H1 (cell line): ENCODE data around the gene FSD1. TPM values are rescaled to one million over a fixed set of nuclear protein-coding genes. Genes with fewer than 3 reads are reported as not detected.

Source experiments
- CTCF ChIA-PET: fragments of 300-600 bp; sonication (Branson Sonifier 250); formaldehyde crosslinking; loops from one replicate; lab custom pipeline; 2021; ENCODE audit not compliant: partially characterized antibody; lab: Charles Lee
- POLR2A ChIA-PET: fragments of 300-600 bp; sonication (Branson Sonifier 250); formaldehyde crosslinking; loops from one replicate; lab custom pipeline; 2021; ENCODE audit warnings: inconsistent platforms; ENCODE audit not compliant: partially characterized antibody; lab: Charles Lee
- DNase-seq, 2 experiments: peaks; one replicate each; pipeline versions ENCODE4 v3.0.0 to v3.0.0-alpha.2; 2010 to 2022; ENCODE audit warnings: low spot score in 2 of 2, low read depth in 1 of 2, mixed read lengths in 1 of 2
- FAIRE-seq: peaks from 2 replicates; lab custom pipeline; 2011; peaks lifted over from hg19 to GRCh38; lab: Jason Lieb, UNC
- H2AFZ ChIP-seq: 2 replicates; pipeline ENCODE4 v1.8.1; 2012; ENCODE audit warnings: low read length, inconsistent platforms
- H2AK5ac ChIP-seq: 2 replicates; pipeline ENCODE4 v1.6.1; 2013; ENCODE audit warnings: low read depth, low read length
- H2BK120ac ChIP-seq: replicated peaks from 2 replicates; pipeline ENCODE3; 2013; ENCODE audit warnings: low read depth, low read length, inconsistent platforms
- H2BK12ac ChIP-seq: 2 replicates; pipeline ENCODE4 v1.6.1; 2013; ENCODE audit warnings: low read depth, low read length
- H2BK15ac ChIP-seq: 2 replicates; pipeline ENCODE4 v1.6.1; 2013; ENCODE audit warnings: low read length
- H2BK20ac ChIP-seq: 2 replicates; pipeline ENCODE4 v1.6.1; 2013; ENCODE audit warnings: low read length
- H2BK5ac ChIP-seq: 2 replicates; pipeline ENCODE4 v1.6.1; 2013; ENCODE audit warnings: low read depth, low read length
- H3K14ac ChIP-seq: 2 replicates; pipeline ENCODE4 v1.6.1; 2013; ENCODE audit warnings: inconsistent platforms; ENCODE audit not compliant: insufficient read length
- H3K18ac ChIP-seq: 2 replicates; pipeline ENCODE4 v1.6.1; 2013; ENCODE audit warnings: low read length; ENCODE audit errors: extremely low read depth
- H3K23ac ChIP-seq: 2 replicates; pipeline ENCODE4 v1.6.1; 2013; ENCODE audit warnings: inconsistent platforms; ENCODE audit not compliant: insufficient read length
- H3K23me2 ChIP-seq: 2 replicates; pipeline ENCODE4 v1.6.1; 2013; ENCODE audit warnings: low read depth, low read length
- H3K27ac ChIP-seq: 2 replicates; pipeline ENCODE4 v1.6.1; 2011; ENCODE audit warnings: low read depth, low read length, inconsistent platforms
- H3K27me3 ChIP-seq, 4 experiments: replicated peaks in 1 of 4; 1 replicate in 1 of 4; 2 replicates in 3 of 4; pipeline versions ENCODE4 v1.6.1 to v1.8.1; 2011 to 2013; ENCODE audit warnings: low read length in 3 of 4, mild to moderate bottlenecking in 3 of 4, inconsistent platforms in 2 of 4, mixed read lengths in 2 of 4, moderate library complexity in 1 of 4; ENCODE audit not compliant: control insufficient read depth in 3 of 4, insufficient read depth in 3 of 4; ENCODE audit errors: extremely low read depth in 1 of 4
- H3K36me3 ChIP-seq, 4 experiments: 2 replicates each; pipeline versions ENCODE4 v1.6.1 to v1.8.1; 2011 to 2013; ENCODE audit warnings: mild to moderate bottlenecking in 4 of 4, low read length in 3 of 4, moderate library complexity in 2 of 4, control low read depth in 1 of 4, inconsistent platforms in 1 of 4; ENCODE audit not compliant: insufficient read depth in 4 of 4, control insufficient read depth in 2 of 4
- H3K4ac ChIP-seq: replicated peaks from 2 replicates; pipeline ENCODE3; 2013; ENCODE audit warnings: low read length, low read depth, mixed read lengths, inconsistent platforms; ENCODE audit not compliant: insufficient read length
- H3K4me1 ChIP-seq, 4 experiments: replicated peaks in 1 of 4; 1 replicate in 1 of 4; 2 replicates in 3 of 4; pipeline versions ENCODE4 v1.6.1 to v1.8.1; 2011 to 2013; ENCODE audit warnings: low read length in 3 of 4, inconsistent platforms in 2 of 4, mixed read lengths in 1 of 4; ENCODE audit not compliant: insufficient read depth in 4 of 4, control insufficient read depth in 3 of 4
- H3K4me2 ChIP-seq, 2 experiments: 2 replicates each; pipeline versions ENCODE4 v1.6.1 to v1.8.1; 2011 to 2013; ENCODE audit warnings: low read depth in 2 of 2, low read length in 2 of 2, control low read depth in 1 of 2, inconsistent platforms in 1 of 2, mild to moderate bottlenecking in 1 of 2; ENCODE audit not compliant: insufficient read depth in 1 of 2
- H3K4me3 ChIP-seq, 4 experiments: fragments of 200-600, 300-600 bp in 1 of 4; sonication (generic), shearing (Covaris generic), sonication (Bioruptor Twin) in 1 of 4; 2 replicates each; pipeline versions ENCODE4 v1.5.1 to v1.8.1; 2011 to 2016; ENCODE audit warnings: low read length in 4 of 4, low read depth in 3 of 4, control low read depth in 2 of 4, inconsistent platforms in 2 of 4, mild to moderate bottlenecking in 2 of 4, mixed read lengths in 1 of 4, moderate library complexity in 1 of 4; ENCODE audit not compliant: insufficient read depth in 2 of 4; ENCODE audit errors: extremely low read depth in 1 of 4
- H3K56ac ChIP-seq: replicated peaks from 2 replicates; pipeline ENCODE3; 2013; ENCODE audit warnings: low read depth, mild to moderate bottlenecking, mixed read lengths, low read length, inconsistent platforms; ENCODE audit not compliant: insufficient read length
- H3K79me1 ChIP-seq: 2 replicates; pipeline ENCODE4 v1.6.1; 2013; ENCODE audit warnings: low read depth, low read length, control low read depth
- H3K79me2 ChIP-seq, 2 experiments: 2 replicates each; pipeline versions ENCODE4 v1.6.1 to v1.8.1; 2012 to 2013; ENCODE audit warnings: low read length in 2 of 2, mild to moderate bottlenecking in 2 of 2, inconsistent platforms in 1 of 2; ENCODE audit not compliant: insufficient read depth in 2 of 2, control insufficient read depth in 1 of 2
- H3K9ac ChIP-seq, 4 experiments: replicated peaks in 1 of 4; 1 replicate in 1 of 4; 2 replicates in 3 of 4; pipeline versions ENCODE4 v1.6.1 to v1.8.1; 2011 to 2013; ENCODE audit warnings: low read depth in 3 of 4, low read length in 3 of 4, control low read depth in 2 of 4, mild to moderate bottlenecking in 2 of 4, moderate library complexity in 2 of 4, inconsistent platforms in 1 of 4; ENCODE audit errors: extremely low read depth in 1 of 4
- H3K9me3 ChIP-seq, 2 experiments: 2 replicates each; pipeline versions ENCODE4 v1.6.1 to v1.8.1; 2012 to 2013; ENCODE audit warnings: mild to moderate bottlenecking in 2 of 2, moderate library complexity in 2 of 2, control low read depth in 1 of 2, inconsistent platforms in 1 of 2, low read depth in 1 of 2, low read length in 1 of 2, mixed read lengths in 1 of 2; ENCODE audit not compliant: insufficient read depth in 2 of 2
- H4K20me1 ChIP-seq, 2 experiments: replicated peaks in 1 of 2; 2 replicates each; pipeline versions ENCODE3 to v1.8.1; 2011 to 2013; ENCODE audit warnings: inconsistent platforms in 2 of 2, low read length in 2 of 2, mild to moderate bottlenecking in 1 of 2; ENCODE audit not compliant: insufficient read depth in 2 of 2, control insufficient read depth in 1 of 2
- H4K5ac ChIP-seq: 2 replicates; pipeline ENCODE4 v1.6.1; 2013; ENCODE audit warnings: low read length, low read depth, mixed read lengths, inconsistent platforms; ENCODE audit not compliant: insufficient read length
- H4K8ac ChIP-seq: 2 replicates; pipeline ENCODE4 v1.8.0; 2013; ENCODE audit warnings: mild to moderate bottlenecking, moderate library complexity, low read length, inconsistent platforms; ENCODE audit not compliant: insufficient read depth; ENCODE audit errors: extremely low read depth
- H4K91ac ChIP-seq: replicated peaks from 2 replicates; pipeline ENCODE3; 2013; ENCODE audit warnings: low read length, mixed read lengths, inconsistent platforms; ENCODE audit not compliant: insufficient read length
- CTCF ChIP-seq, 3 experiments: IDR thresholded peaks; 1 replicate in 2 of 3; 2 replicates in 1 of 3; pipeline versions ENCODE4 v1.5.1 to v1.6.1; 2011; ENCODE audit warnings: low read length in 3 of 3, mild to moderate bottlenecking in 3 of 3, inconsistent platforms in 2 of 3, low read depth in 1 of 3, moderate library complexity in 1 of 3; ENCODE audit not compliant: insufficient read depth in 1 of 3; ENCODE audit errors: control extremely low read depth in 1 of 3
- FOSL1 ChIP-seq: IDR thresholded peaks from 2 replicates; pipeline ENCODE4 v1.6.1; 2011; ENCODE audit warnings: mild to moderate bottlenecking, low read depth, low read length, moderate library complexity; ENCODE audit not compliant: insufficient read depth
- KDM5A ChIP-seq: fragments of 200-600 bp; IDR thresholded peaks from 2 replicates; pipeline ENCODE4 v1.7.1; 2012; ENCODE audit warnings: mild to moderate bottlenecking, low read length, inconsistent platforms, mixed read lengths
- MAFK ChIP-seq: IDR thresholded peaks from 2 replicates; pipeline ENCODE4 v1.6.1; 2012; ENCODE audit warnings: low read depth, mild to moderate bottlenecking, improper control_type of control experiment, low read length
- TAF1 ChIP-seq: IDR thresholded peaks from 2 replicates; pipeline ENCODE4 v1.6.1; 2011; ENCODE audit warnings: mild to moderate bottlenecking, low read depth, low read length
- WGBS, 2 experiments: shearing (Covaris generic) in 1 of 2; methylation state at CpG; one replicate each; pipeline versions ENCODE4 v1.1.6 to v1.1.7; 2013 to 2015; ENCODE audit warnings: low lambda C conversion rate in 2 of 2, mixed read lengths in 2 of 2, inconsistent platforms in 1 of 2, low coverage in 1 of 2, missing lambda C conversion rate in 1 of 2; ENCODE audit not compliant: insufficient replicate concordance in 2 of 2, insufficient coverage in 1 of 2, insufficient read length in 1 of 2; ENCODE audit errors: extremely low coverage in 1 of 2, missing lambda C conversion rate in 1 of 2; 5-methylcytosine and 5-hydroxymethylcytosine counted together
- polyA plus RNA-seq, 7 experiments: library from polyadenylated mRNA; depleted of rRNA in 3 of 7; stranded (reverse) in 5 of 7; unstranded in 2 of 7; fragments of >200 nt in 5 of 7; fragments of 200-250 nt in 2 of 7; gene quantifications; 1 replicate in 5 of 7; 2 replicates in 1 of 7; 4 replicates in 1 of 7; pipeline versions ENCODE4 v1.2.1 to v1.2.3, GENCODE V29; 2011 to 2013; ENCODE audit warnings: missing spikeins in 2 of 7, mixed read lengths in 2 of 7
- total RNA-seq: library from RNA; stranded (reverse); fragmentation: NEBNext Ultra II Directional; extraction: Animal tissue kit (Norgen Biotek cat#: 25700); gene quantifications from 2 replicates; pipeline ENCODE4 v1.2.1, GENCODE V29; 2021

The FSD1 gene
- total and polyA plus RNA-seq, 2 of the 8 experiments (the other 6 are each of a cell fraction or from before 2014, with no cell fraction given): 58.8 to 181 TPM

GRCh38 chr19:4324228-4324627 is 19.8 kb downstream of the FSD1 start:
- peaks cover 0 to under 1% of the 10 kb centered on the region in 2 experiments; a peak in 1 of 4 replicates for H3K9me3 ChIP-seq
- CTCF ChIA-PET: interaction anchor here (1.4 to 8.2 kb wide), 2 partner anchors 29 to 57 kb away, joined by 3 to 71 read pairs; no protein-coding TSS in a partner anchor
- TF ChIP-seq CTCF (IDR thresholded peaks at IDR 0.05; ENCODE audit: control extremely low read depth in 1 of 3, insufficient read depth in 1 of 3, low read depth in 1 of 3, low read length in 3 of 3): no peak
- no peak for TF ChIP-seq MAFK
- TF ChIP-seq KDM5A: no peak
- no peak for TF ChIP-seq TAF1
- no peak for TF ChIP-seq FOSL1

More at GRCh38 chr19:4324228-4324627, 19.8 kb downstream of the FSD1 start:
- no peak overlapping the region for H4K91ac ChIP-seq
- no peak overlapping the region for H2BK5ac ChIP-seq
- H2AFZ ChIP-seq: no peak overlapping the region
- H2AK5ac ChIP-seq: no peak overlapping the region
- peaks cover 12% of the 10 kb centered on the region; the same call in 1 of the 2 replicates for H3K23me2 ChIP-seq
- no peak overlapping the region for H3K14ac ChIP-seq
- H2BK15ac ChIP-seq: no peak overlapping the region
- peaks cover 4 to 11% of the 10 kb centered on the region in 2 experiments for H4K20me1 ChIP-seq
- H3K36me3 ChIP-seq: peaks cover 0 to 16% (median 0%) of the 10 kb centered on the region in 4 experiments; a peak in 2 of 8 replicates
- 93% methylated on average over 12 of the region's 12 CpGs; no CpG with 5 or more reads in 1 of the 2 experiments for WGBS, 2 experiments
- H3K56ac ChIP-seq: no peak overlapping the region
- POLR2A ChIA-PET: interaction anchor here (2.5 to 7.4 kb wide), 3 partner anchors 14 to 18 kb away, joined by 8 to 86 read pairs (median 25); partner anchors contain the start of genes FSD1 and MPND
- H3K4me1 ChIP-seq: peaks cover 0 to 4% (median 2%) of the 10 kb centered on the region in 4 experiments; a peak in 4 of 7 replicates
- FAIRE-seq: no peak
- no peaks in the 10 kb centered on the region for H3K27me3 ChIP-seq
- no peak overlapping the region for H2BK12ac ChIP-seq
- H3K4me3 ChIP-seq: no peak overlapping the region
- no peak overlapping the region for H3K18ac ChIP-seq
- H2BK120ac ChIP-seq: no peak overlapping the region
- H3K79me1 ChIP-seq: no peaks in the 10 kb centered on the region
- H3K23ac ChIP-seq: no peak overlapping the region
- no peak overlapping the region for H3K4me2 ChIP-seq
- H3K27ac ChIP-seq: no peak overlapping the region
- no peak overlapping the region for H4K5ac ChIP-seq
- no peak overlapping the region for H3K9ac ChIP-seq
- no peaks in the 10 kb centered on the region for H3K79me2 ChIP-seq
- no peak for DNase-seq
- no peak overlapping the region for H3K4ac ChIP-seq
- H2BK20ac ChIP-seq: no peak overlapping the region
- no peak overlapping the region for H4K8ac ChIP-seq
